GM19455 (cell line): ENCODE data around the gene TARBP2.
A peak's percentile ranks its signal among the peaks of the same experiment; 100 is the strongest.
"Not testable (repeated sequence)": the region's sequence is repeated elsewhere in the genome, so short reads cannot be mapped to it uniquely, and the experiment has no call there.

Experiments
- ATAC-seq: cut with Tn5 transposase; IDR thresholded peaks from one replicate; pipeline ENCODE4 v1.9.1; 2021; ENCODE audit not compliant: unreplicated experiment

The TARBP2 gene

GRCh38 chr12:53474819-53475218 is 26.3 kb upstream of the TARBP2 start:
- no peak for ATAC-seq

- ATAC-seq = no peak
These were observed 24.3 kb upstream of the TARBP2 start for GRCh38 chr12:53476769-53477209.

GRCh38 chr12:53478865-53479264 is 22.2 kb upstream of the TARBP2 start:
- ATAC-seq = no peak

- ATAC-seq = no peak
These were observed 21.8 kb upstream of the TARBP2 start for GRCh38 chr12:53479331-53479730.

GRCh38 chr12:53480491-53481442 is 20.3 kb upstream of the TARBP2 start:
- no peak for ATAC-seq

GRCh38 chr12:53481458-53481857 is 19.6 kb upstream of the TARBP2 start:
- ATAC-seq = not testable (repeated sequence)

GRCh38 chr12:53481939-53482586 is 19.0 kb upstream of the TARBP2 start:
- no peak for ATAC-seq

GRCh38 chr12:53482626-53483168 is 18.4 kb upstream of the TARBP2 start:
- no peak for ATAC-seq

GRCh38 chr12:53483225-53483978 is 17.7 kb upstream of the TARBP2 start:
- ATAC-seq = no peak

- ATAC-seq = no peak
These were observed 17.1 kb upstream of the TARBP2 start for GRCh38 chr12:53483979-53484377.

GRCh38 chr12:53484686-53485575 is 16.2 kb upstream of the TARBP2 start:
- ATAC-seq = no peak

GRCh38 chr12:53485955-53486735 is 14.9 kb upstream of the TARBP2 start:
- no peak for ATAC-seq

- no peak for ATAC-seq
These were observed 14.2 kb upstream of the TARBP2 start for GRCh38 chr12:53486736-53487487.

GRCh38 chr12:53489242-53489864 is 11.7 kb upstream of the TARBP2 start:
- no peak for ATAC-seq

GRCh38 chr12:53492188-53492587 is 8.9 kb upstream of the TARBP2 start:
- ATAC-seq = no peak

GRCh38 chr12:53492830-53493609 is 8.1 kb upstream of the TARBP2 start:
- ATAC-seq = peak; percentile 89

GRCh38 chr12:53493610-53494391 is 7.3 kb upstream of the TARBP2 start:
- no peak for ATAC-seq
